ENCODE measurements around the gene TMEM187.

DNA sequence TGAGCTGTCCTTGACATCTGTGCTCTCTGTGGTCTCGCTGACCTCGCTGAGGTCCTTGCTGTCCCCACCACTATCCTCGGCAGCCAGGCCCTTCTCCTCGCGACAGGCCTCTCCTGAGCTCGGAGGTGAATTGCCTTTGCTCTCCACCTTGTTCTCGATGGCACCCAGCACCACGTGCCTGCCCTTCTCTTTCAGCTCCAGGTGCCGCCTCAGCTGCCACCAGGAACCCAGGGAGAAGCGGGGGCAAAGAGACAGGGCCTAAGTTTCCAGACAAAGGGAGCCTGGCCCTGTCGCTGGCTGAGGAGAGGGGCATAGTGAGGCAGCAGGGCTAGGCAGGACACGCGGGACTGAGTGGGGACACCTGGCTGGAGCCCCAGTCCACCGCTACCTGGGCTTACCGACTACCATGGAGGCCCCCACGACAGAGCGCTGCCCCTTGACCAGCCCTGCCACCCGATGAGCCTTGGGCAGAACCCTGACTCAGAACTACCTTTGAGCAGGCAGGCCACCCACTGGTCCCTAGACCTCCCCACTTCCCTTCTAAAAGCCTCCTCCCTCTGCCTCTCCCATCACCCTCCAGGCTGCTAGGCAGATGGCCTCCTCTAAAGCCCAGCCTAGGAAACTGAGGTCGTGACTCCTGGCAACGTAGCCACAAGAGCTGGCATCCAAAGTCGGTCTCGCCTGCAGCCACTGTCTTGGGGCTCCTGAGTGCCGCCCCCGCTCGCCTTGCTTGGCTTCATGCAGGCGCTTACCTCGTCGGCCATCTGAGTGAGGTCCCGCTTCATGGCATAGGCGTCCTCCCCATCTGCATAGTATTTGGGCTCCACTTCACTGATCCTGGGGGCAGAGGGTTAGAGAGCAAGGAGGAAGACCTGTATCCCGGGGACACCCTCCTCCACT, 42.3 kb upstream of the TMEM187 start:
- TF ChIP-seq POLR2A (IDR thresholded peaks at IDR 0.05; ENCODE audit: low read depth) (no peak), EP300 (IDR thresholded peaks at IDR 0.05) (no peak), POLR2AphosphoS5 (IDR thresholded peaks at IDR 0.05) (no peak)
- TF ChIP-seq, protein P1, sequence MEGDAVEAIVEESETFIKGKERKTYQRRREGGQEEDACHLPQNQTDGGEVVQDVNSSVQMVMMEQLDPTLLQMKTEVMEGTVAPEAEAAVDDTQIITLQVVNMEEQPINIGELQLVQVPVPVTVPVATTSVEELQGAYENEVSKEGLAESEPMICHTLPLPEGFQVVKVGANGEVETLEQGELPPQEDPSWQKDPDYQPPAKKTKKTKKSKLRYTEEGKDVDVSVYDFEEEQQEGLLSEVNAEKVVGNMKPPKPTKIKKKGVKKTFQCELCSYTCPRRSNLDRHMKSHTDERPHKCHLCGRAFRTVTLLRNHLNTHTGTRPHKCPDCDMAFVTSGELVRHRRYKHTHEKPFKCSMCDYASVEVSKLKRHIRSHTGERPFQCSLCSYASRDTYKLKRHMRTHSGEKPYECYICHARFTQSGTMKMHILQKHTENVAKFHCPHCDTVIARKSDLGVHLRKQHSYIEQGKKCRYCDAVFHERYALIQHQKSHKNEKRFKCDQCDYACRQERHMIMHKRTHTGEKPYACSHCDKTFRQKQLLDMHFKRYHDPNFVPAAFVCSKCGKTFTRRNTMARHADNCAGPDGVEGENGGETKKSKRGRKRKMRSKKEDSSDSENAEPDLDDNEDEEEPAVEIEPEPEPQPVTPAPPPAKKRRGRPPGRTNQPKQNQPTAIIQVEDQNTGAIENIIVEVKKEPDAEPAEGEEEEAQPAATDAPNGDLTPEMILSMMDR (IDR thresholded peaks at IDR 0.05): no peak
